ENCODE measurements around the gene ABCC9. TPM values are rescaled to one million over a fixed set of nuclear protein-coding genes. Genes with fewer than 3 reads are reported as not detected.
A peak's percentile ranks its signal among the peaks of the same experiment; 100 is the strongest.

The ABCC9 gene
- total and polyA plus RNA-seq, 12 donors = 2.1 to 35.0 (median 18.5) TPM

GRCh38 chr12:21941506-21942376, 515 bp upstream of the ABCC9 start:
- Histone ChIP-seq H3K4me1 (replicated peaks in 1 of 2) (peaks cover 0 to 3% of the 10 kb centered on the region in 2 donors), H3K4me3 (peak overlapping the region in 3 of 4 donors; percentile 38 to 57 (median 39)), H3K36me3 (replicated peaks in 1 of 2) (no peaks in the 10 kb centered on the region), H3K27ac (peak overlapping the region in 4 of 5 donors; percentile 41 to 85 (median 74)), H3K27me3 (peaks cover 12% of the 10 kb centered on the region), H3K9me3 (replicated peaks in 1 of 3) (peaks cover 0 to 1% (median 0%) of the 10 kb centered on the region in 3 donors)
- peak; percentile 43 to 67 (median 53) for DNase-seq
- no peak for TF ChIP-seq POLR2A (IDR thresholded peaks at IDR 0.05)
- peak in 5 of 6 experiments; percentile 18 to 56 (median 40) for TF ChIP-seq CTCF (IDR thresholded peaks at IDR 0.05)
- WGBS, 4 donors = 2 to 4% (median 4%) methylated on average over 29 to 51 of the region's 51 CpGs
- intact Hi-C loops (cut with DNase I) = no loop called here

GRCh38 chr12:21939435-21939834, 1.8 kb downstream of the ABCC9 start:
- peaks cover 12% of the 10 kb centered on the region for H3K27me3 ChIP-seq
- H3K4me3 ChIP-seq = peak overlapping the region in 1 of 4 donors; percentile 57
- H3K9me3 ChIP-seq (replicated peaks in 1 of 3) = no peaks in the 10 kb centered on the region
- TF ChIP-seq POLR2A (IDR thresholded peaks at IDR 0.05) = no peak
- TF ChIP-seq CTCF (IDR thresholded peaks at IDR 0.05) = no peak
- H3K27ac ChIP-seq = peak overlapping the region in 1 of 5 donors; percentile 85
- no peak for DNase-seq
- 59 to 72% (median 63%) methylated on average over 4 of the region's 4 CpGs for WGBS, 4 donors
- intact Hi-C loops (cut with DNase I) = no loop called here
- H3K4me1 ChIP-seq (replicated peaks in 1 of 2) = peaks cover 0 to 3% of the 10 kb centered on the region in 2 donors
- H3K36me3 ChIP-seq (replicated peaks in 1 of 2) = no peaks in the 10 kb centered on the region

GRCh38 chr12:21938879-21939278, 2.3 kb downstream of the ABCC9 start:
- no peaks in the 10 kb centered on the region for H3K36me3 ChIP-seq (replicated peaks in 1 of 2)
- peaks cover 0 to 3% of the 10 kb centered on the region in 2 donors for H3K4me1 ChIP-seq (replicated peaks in 1 of 2)
- no peaks in the 10 kb centered on the region for H3K9me3 ChIP-seq (replicated peaks in 1 of 3)
- DNase-seq = no peak
- H3K27me3 ChIP-seq = peaks cover 12% of the 10 kb centered on the region
- intact Hi-C loops (cut with DNase I) = no loop called here
- TF ChIP-seq CTCF (IDR thresholded peaks at IDR 0.05) = no peak
- TF ChIP-seq POLR2A (IDR thresholded peaks at IDR 0.05) = no peak
- no peak overlapping the region for H3K4me3 ChIP-seq
- 68 to 85% (median 75%) methylated on average over 7 of the region's 7 CpGs for WGBS, 4 donors
- no peak overlapping the region for H3K27ac ChIP-seq

GRCh38 chr12:21934173-21934572, 7.1 kb downstream of the ABCC9 start:
- intact Hi-C loops (cut with DNase I) = no loop called here
- TF ChIP-seq CTCF (IDR thresholded peaks at IDR 0.05) (no peak), POLR2A (IDR thresholded peaks at IDR 0.05) (no peak)
- Histone ChIP-seq H3K4me3 (no peak overlapping the region), H3K27me3 (peaks cover 1% of the 10 kb centered on the region), H3K27ac (no peak overlapping the region), H3K9me3 (replicated peaks in 1 of 3) (no peaks in the 10 kb centered on the region), H3K36me3 (replicated peaks in 1 of 2) (no peaks in the 10 kb centered on the region), H3K4me1 (replicated peaks in 1 of 2) (no peaks in the 10 kb centered on the region)
- DNase-seq = no peak
- WGBS, 4 donors = 81 to 89% (median 85%) methylated on average over 1 of the region's 1 CpG
